ENCODE results near the gene OSBPL3. TPM values are rescaled to one million over a fixed set of nuclear protein-coding genes. Genes with fewer than 3 reads are reported as not detected.

OSBPL3 gene
- polyA plus RNA-seq, 1 experiment: 26.5 TPM

DNA sequence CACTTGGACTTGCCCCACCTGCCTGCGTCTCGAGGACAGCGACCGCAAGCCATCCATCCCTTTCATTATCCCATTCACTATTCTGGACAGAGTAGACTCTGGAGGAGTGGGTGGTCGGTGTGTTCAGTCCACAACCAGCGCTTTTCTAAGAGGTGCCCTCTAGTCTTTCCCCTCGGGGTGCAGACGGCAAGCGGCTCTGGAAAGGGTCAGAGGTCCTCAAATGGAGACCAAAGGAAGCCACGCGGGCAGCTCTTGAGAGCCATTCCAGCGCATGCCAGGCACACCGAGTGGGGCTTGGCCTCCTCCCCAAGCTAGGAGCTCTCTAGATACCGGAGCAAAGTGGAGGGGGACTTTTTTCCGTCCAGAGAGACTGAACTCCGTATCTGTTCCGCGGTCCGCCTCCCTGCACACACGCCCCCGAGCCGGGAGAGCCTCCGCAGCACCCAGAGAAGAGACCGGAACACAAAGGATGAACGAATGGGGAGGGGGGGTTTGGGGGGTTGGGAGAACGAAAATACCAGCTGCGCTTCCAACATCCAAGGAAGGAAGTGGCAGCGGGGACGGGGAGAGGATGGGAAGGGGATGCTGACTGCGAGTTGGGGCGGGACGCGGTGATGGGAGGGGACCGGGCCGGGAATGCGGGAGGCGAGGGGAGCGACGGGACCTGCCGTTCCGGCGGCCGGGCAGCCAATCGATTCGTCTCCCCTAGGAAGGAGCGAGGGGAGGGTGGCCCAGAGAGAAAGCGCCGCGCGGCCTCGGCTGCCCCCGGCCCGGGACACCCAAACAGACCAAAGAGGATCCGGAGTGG is 223.2 kb downstream of the OSBPL3 start:
- Histone ChIP-seq H3K4me3 (ENCODE audit: low read depth, low read length) (peak overlapping the region; percentile 73), H3K36me3 (ENCODE audit: control insufficient read depth, insufficient read depth, low read length) (peaks cover 1% of the 10 kb centered on the region; the same call in 1 of the 2 replicates), H3K27me3 (ENCODE audit: control insufficient read depth, insufficient read depth, low read length) (no peaks in the 10 kb centered on the region)
- TF ChIP-seq, protein P1, sequence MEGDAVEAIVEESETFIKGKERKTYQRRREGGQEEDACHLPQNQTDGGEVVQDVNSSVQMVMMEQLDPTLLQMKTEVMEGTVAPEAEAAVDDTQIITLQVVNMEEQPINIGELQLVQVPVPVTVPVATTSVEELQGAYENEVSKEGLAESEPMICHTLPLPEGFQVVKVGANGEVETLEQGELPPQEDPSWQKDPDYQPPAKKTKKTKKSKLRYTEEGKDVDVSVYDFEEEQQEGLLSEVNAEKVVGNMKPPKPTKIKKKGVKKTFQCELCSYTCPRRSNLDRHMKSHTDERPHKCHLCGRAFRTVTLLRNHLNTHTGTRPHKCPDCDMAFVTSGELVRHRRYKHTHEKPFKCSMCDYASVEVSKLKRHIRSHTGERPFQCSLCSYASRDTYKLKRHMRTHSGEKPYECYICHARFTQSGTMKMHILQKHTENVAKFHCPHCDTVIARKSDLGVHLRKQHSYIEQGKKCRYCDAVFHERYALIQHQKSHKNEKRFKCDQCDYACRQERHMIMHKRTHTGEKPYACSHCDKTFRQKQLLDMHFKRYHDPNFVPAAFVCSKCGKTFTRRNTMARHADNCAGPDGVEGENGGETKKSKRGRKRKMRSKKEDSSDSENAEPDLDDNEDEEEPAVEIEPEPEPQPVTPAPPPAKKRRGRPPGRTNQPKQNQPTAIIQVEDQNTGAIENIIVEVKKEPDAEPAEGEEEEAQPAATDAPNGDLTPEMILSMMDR (IDR thresholded peaks at IDR 0.05; ENCODE audit: insufficient read depth, low read depth, low read length): no peak
- ChIA-PET POLR2A (no interaction called here), CTCF (interaction anchor here (0.9 to 2.9 kb wide), 6 partner anchors 13 to 340 kb away, joined by 3 to 9 read pairs (median 3); no protein-coding TSS in a partner anchor)
- DNase-seq (ENCODE audit: low read depth): no peak

DNA sequence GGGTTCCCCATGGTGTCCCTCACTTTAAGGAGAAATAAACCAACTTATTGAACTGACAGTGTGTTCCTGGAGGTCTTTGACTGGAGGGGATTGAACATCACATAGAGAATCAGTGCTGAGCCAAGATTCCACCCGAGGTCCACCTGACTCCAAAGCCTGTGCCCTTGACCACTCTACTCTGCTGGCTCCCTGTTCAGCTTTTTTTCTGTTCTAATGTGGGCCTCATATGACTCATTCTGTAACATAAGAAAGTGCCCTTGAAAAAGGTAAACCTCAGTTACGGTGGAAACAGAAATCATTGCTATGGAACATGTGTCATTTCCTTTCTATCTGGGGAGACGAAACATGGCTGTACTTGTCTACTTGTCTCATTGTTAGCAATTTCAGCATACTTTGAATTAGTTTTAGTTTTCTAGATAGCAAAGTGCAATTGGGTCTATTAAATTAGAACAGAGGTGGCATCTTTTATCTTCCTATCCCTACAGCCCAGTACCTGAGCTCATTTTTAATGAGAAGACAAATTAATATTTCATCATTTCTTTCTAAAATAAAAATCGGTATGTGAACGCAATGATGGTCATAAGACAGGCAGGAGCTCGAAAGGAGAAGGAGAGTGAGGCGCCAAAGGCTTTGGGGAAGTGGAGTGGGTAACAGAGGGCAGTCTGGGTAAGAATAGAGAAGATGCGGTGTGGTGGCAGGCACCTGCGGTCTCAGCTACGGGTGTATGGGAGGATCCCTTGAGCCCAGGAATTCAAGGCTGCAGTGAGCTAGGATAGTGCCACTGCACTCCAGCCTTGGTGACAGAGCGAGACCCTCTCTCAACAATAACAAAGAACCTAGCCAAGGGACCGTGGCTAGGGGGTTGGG is 224.2 kb downstream of the OSBPL3 start:
- DNase-seq (ENCODE audit: low read depth): no peak
- CTCF ChIA-PET: interaction anchor here (0.9 to 2.9 kb wide), 6 partner anchors 12 to 341 kb away, joined by 3 to 9 read pairs (median 3); no protein-coding TSS in a partner anchor
- POLR2A ChIA-PET: no interaction called here
- H3K27me3 ChIP-seq (ENCODE audit: control insufficient read depth, insufficient read depth, low read length): no peaks in the 10 kb centered on the region
- H3K4me3 ChIP-seq (ENCODE audit: low read depth, low read length): no peak overlapping the region; the same call in 1 of the 2 replicates
- peaks cover 1% of the 10 kb centered on the region; the same call in 1 of the 2 replicates for H3K36me3 ChIP-seq (ENCODE audit: control insufficient read depth, insufficient read depth, low read length)
- TF ChIP-seq, protein P1 (IDR thresholded peaks at IDR 0.05; ENCODE audit: insufficient read depth, low read depth, low read length): no peak

DNA sequence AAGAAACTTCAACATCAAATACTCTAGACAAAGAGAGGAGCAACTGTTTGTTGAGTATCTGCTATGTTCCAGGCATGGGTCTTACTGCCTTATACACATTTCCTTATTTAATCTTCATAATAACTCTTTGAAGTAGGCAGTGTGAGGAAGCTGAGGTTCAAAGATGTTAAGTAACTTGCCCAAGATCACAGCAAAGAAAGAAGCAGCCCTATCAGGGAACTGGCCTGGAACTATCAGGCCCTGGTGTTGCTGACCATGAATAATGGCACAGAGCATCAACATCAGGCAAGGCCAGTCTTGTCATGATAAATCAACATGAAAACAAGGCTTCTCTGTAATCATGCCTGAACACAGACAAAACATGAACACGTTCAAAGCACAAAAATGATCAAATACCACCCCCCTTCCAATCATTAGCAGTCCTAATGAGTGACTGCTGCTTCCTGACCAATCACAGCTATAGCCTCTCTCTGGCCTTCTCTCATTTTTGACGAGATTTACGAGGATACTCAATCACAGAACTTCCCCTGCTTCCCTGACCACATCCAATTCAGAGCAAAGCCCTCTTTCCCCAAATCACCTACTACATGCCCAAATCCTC is 225.0 kb downstream of the OSBPL3 start:
- H3K4me3 ChIP-seq (ENCODE audit: low read depth, low read length): no peak overlapping the region
- no peak for DNase-seq (ENCODE audit: low read depth)
- CTCF ChIA-PET: interaction anchor here (1.0 to 1.3 kb wide), 2 partner anchors 11 to 15 kb away, joined by 3 to 4 read pairs; no protein-coding TSS in a partner anchor
- TF ChIP-seq, protein P1 (IDR thresholded peaks at IDR 0.05; ENCODE audit: insufficient read depth, low read depth, low read length): no peak
- no peaks in the 10 kb centered on the region for H3K27me3 ChIP-seq (ENCODE audit: control insufficient read depth, insufficient read depth, low read length)
- POLR2A ChIA-PET: no interaction called here
- H3K36me3 ChIP-seq (ENCODE audit: control insufficient read depth, insufficient read depth, low read length): peaks cover 1% of the 10 kb centered on the region; the same call in 1 of the 2 replicates

DNA sequence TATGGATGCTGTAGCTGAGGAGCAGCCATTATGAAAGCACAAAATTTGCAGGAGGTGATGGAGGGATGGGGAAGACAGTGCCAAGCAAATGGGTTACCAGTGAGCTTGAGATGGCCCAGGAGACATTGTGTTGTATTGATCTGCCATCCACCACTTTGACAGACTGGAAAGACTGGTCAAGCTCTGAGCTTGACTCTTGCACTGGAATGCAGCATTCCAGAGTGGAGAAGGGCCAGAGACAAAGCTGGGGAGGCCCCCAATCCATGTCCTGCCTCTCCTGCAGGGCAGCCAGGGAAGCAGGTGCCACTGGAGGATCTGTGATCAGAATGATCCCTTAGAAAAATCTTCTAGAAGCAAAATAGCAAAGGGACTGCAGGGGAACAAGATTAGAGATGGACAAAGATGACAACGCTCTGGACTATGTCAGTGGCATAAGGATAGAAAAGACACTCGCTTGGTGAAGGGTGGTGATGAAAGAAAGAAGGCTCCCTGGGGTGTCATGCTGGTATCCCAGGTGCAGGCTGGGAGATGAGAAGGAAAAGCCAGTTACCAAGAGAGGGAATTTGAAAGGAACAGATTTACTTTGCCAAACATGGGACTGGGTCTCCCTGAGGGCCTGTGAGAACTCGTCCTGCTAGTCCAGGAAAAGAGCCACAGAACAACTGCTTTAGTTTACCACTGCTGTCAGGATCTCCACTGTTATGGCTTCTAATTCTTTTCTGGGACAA is 227.7 kb downstream of the OSBPL3 start:
- POLR2A ChIA-PET: no interaction called here
- Histone ChIP-seq H3K4me3 (ENCODE audit: low read depth, low read length) (no peak overlapping the region), H3K36me3 (ENCODE audit: control insufficient read depth, insufficient read depth, low read length) (peaks cover 1% of the 10 kb centered on the region; the same call in 1 of the 2 replicates), H3K27me3 (ENCODE audit: control insufficient read depth, insufficient read depth, low read length) (no peaks in the 10 kb centered on the region)
- CTCF ChIA-PET: interaction anchor here (0.8 to 1.5 kb wide), 4 partner anchors 10 to 344 kb away, joined by 3 to 7 read pairs (median 4); no protein-coding TSS in a partner anchor
- TF ChIP-seq, protein P1 (IDR thresholded peaks at IDR 0.05; ENCODE audit: insufficient read depth, low read depth, low read length): no peak
- DNase-seq (ENCODE audit: low read depth): no peak
